GDM1 (cell line): ENCODE measurements around the gene WDR7.
"Not testable (repeated sequence)": the region's sequence is repeated elsewhere in the genome, so short reads cannot be mapped to it uniquely, and the experiment has no call there.

Source experiments
- DNase-seq: peaks from one replicate; lab custom pipeline; 2025; lab: John Stamatoyannopoulos, UW

WDR7 gene

GRCh38 chr18:56654280-56654679 lies 3.1 kb downstream of the WDR7 start:
- not testable (repeated sequence) for DNase-seq

- no peak for DNase-seq
Measured at GRCh38 chr18:56658261-56658660, 7.1 kb downstream of the WDR7 start.

GRCh38 chr18:56659111-56659510 lies 8.0 kb downstream of the WDR7 start:
- DNase-seq, result no peak

GRCh38 chr18:56660655-56661054 lies 9.5 kb downstream of the WDR7 start:
- DNase-seq, result no peak

- no peak for DNase-seq
Measured at GRCh38 chr18:56661360-56662062, 10.4 kb downstream of the WDR7 start.

- no peak for DNase-seq
Measured at GRCh38 chr18:56662063-56662408, 10.9 kb downstream of the WDR7 start.

- DNase-seq, result no peak
Measured at GRCh38 chr18:56662502-56662901, 11.3 kb downstream of the WDR7 start.

GRCh38 chr18:56662902-56663301 lies 11.7 kb downstream of the WDR7 start:
- no peak for DNase-seq

- no peak for DNase-seq
Measured at GRCh38 chr18:56672391-56672790, 21.2 kb downstream of the WDR7 start.

GRCh38 chr18:56672981-56673380 lies 21.8 kb downstream of the WDR7 start:
- no peak for DNase-seq

- DNase-seq, result no peak
Measured at GRCh38 chr18:56676639-56677038, 25.5 kb downstream of the WDR7 start.

GRCh38 chr18:56678836-56679565 lies 27.8 kb downstream of the WDR7 start:
- no peak for DNase-seq

GRCh38 chr18:56684277-56684676 lies 33.1 kb downstream of the WDR7 start:
- no peak for DNase-seq

- DNase-seq, result no peak
Measured at GRCh38 chr18:56691530-56691929, 40.4 kb downstream of the WDR7 start.

- no peak for DNase-seq
Measured at GRCh38 chr18:56696966-56697365, 45.8 kb downstream of the WDR7 start.

- peak; percentile 8 for DNase-seq
Measured at GRCh38 chr18:56702946-56703345, 51.8 kb downstream of the WDR7 start.

GRCh38 chr18:56709463-56709862 lies 58.3 kb downstream of the WDR7 start:
- no peak for DNase-seq

GRCh38 chr18:56711708-56712445 lies 60.7 kb downstream of the WDR7 start:
- DNase-seq, result no peak

GRCh38 chr18:56712761-56713160 lies 61.6 kb downstream of the WDR7 start:
- DNase-seq, result no peak

- DNase-seq, result no peak
Measured at GRCh38 chr18:56715121-56715520, 64.0 kb downstream of the WDR7 start.

- DNase-seq, result no peak
Measured at GRCh38 chr18:56716692-56717146, 65.6 kb downstream of the WDR7 start.

GRCh38 chr18:56721031-56721430 lies 69.9 kb downstream of the WDR7 start:
- no peak for DNase-seq

GRCh38 chr18:56721491-56721890 lies 70.3 kb downstream of the WDR7 start:
- DNase-seq, result no peak
